GM21786 (cell line): ENCODE measurements around the gene EWSR1.
A peak's percentile ranks its signal among the peaks of the same experiment; 100 is the strongest.

ENCODE experiments used
- ATAC-seq: cut with Tn5 transposase; IDR thresholded peaks from one replicate; pipeline ENCODE4 v1.9.1; 2021; ENCODE audit not compliant: unreplicated experiment

Gene EWSR1

DNA sequence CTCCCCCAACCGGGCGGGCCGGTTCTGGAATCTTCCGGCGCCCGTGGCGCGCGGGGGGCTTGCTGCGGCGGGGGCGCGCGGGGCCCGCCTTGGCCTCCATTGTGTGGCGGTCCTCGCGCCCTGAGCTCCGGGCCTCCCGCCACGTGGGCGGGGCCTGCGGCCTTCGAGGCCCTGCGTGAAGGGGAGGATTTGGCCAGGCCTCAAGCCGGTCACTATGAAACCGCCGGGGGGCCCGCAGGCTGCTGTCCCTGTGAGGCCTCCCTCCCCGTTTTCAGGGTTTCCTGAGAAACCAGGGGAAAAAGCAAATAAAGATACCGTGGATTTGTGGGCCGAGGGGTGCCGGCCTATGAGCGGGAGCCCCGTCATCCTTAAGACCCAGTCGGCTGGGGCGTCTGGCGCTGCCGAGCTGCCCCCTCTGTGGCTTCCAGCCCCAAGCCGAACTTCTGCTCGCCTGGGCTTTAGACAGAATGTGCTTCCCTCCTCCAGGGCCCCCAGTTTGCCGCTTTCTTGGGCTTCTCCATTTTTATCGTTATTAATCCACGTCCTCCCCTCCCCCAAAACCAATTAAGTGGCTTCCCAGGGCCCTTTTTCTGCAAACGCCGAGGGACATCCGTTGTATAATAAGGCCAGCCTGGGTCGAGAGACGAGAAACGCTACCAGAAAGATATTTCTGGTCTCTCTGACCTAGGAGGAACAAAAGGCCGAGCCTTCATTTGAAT lies 602 bp downstream of the EWSR1 start:
- ATAC-seq: peak; percentile 12

DNA sequence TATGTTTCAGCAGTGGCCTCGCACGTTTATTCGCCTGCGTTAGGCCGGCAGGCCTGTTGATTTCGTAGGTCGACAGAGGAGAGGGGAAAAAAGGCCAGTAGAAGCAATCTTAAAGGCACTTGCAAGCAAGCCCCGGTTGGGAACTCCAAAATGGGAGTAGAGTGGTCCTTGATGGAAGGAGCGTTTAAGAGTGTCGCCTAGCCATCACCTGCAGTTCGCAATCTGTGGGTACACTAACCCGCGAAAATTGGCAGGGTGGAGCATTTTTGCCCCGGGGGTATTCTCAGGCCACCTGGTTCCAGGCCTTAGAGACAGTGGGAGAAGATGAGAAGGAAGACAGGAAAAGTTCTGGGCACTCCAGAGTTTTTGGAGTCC lies 1.1 kb downstream of the EWSR1 start:
- no peak for ATAC-seq

DNA sequence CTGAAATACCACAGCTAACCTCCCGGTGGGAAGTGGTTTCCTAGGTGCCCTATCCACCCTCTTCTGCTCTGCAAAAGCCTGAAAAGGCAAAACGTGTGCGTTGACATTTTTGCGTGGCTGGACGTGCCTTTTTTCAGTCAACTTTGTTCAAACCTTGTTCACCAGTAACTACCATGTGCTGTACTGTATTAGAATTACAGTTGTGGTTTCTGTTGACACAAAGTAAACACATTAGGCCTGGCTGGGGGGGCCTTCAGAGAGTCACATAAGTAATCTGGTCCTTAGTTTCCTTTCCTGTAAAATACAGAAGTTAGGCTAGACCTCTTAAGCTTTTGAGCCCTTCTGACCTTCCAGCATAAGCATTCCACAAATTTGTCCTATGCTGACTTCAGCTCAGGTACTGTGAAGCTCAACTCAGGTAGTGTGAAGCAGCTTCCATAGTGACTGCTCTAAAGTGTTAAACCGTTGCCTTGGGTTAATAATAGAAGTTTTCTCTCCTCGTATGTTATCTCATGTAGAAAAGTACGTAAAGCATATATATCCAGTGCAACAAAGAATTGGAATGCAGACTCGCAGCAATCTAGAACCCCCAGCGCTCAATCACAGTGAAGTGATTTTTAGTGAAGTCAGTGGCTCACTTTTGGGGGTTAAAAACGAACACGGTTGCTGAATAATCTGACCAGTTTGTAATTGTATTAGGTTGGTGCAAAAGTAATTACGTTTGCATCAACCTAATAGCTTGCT lies 1.8 kb downstream of the EWSR1 start:
- no peak for ATAC-seq

DNA sequence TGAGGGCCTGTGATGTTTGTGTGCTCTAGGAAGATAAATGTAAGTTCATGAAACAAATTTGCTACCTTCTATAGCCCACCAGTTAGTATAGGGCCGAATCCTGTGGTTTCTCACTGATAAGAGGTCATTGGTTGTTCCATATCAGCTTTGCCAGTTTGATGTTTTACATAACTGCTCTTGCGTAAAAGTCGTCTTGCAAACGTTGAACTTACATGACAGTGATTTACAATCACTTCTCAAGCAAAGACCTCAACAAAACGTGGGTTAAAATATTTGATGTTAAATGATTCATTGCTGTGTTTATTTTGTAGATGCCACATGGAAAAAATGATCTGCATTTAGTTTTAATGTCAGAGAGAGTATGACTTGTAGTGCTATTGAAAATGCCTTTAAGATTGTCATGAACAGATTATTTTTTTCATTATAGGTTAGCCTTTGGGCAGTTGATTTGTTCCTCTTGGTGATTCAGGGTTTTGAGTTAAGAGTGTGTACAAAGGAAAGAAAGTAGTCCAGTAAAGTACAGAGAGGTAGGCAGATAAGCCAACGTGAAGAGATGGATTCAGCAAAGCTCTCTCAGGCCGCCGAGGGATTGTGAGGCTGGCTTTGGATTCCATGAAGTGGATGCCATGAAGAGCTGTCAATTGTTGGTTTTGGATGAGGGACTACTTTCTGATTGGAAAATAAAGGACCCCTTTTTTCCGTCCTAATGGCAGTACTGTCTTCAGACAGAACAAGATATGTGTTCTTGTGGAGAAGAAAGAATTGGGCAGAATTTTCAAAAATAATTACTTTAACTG lies 2.6 kb downstream of the EWSR1 start:
- no peak for ATAC-seq

DNA sequence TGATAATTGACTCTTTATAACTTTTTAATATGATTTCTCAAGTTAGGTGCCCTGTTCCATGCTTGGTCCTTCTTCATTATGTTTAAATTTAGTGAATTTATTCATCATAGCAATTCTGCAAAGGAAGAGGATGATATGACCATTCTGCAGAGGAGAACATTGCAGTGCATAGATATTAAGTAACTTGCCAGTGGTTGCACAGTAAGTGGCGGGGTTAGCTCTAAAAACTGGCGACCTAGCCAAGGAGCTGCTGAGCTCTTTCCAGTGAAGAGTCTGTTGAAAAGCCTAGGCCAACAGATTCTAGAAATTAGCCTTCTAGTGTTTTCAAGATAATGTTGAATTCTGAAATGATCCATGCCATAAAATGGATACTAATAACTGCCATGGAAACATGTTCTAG lies 4.6 kb downstream of the EWSR1 start:
- ATAC-seq: no peak

DNA sequence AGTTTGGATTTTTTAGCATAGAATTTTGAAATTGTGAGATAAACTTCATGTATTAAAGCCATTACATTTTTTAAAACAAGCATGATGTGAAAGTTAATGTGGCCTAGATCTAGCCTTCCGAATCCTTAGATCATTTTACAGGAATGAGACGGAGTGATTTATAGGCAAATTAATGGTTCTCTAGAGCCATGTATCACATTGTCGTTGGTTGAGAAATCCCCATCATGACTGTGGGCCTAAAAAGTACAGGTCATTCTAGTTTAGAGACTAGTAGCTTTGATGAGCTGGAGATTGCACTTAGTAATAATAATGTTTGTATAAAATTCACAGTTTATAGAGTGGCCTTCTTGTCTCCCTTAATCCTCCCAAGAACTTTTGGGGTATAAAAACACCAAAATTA lies 7.1 kb downstream of the EWSR1 start:
- no peak for ATAC-seq

DNA sequence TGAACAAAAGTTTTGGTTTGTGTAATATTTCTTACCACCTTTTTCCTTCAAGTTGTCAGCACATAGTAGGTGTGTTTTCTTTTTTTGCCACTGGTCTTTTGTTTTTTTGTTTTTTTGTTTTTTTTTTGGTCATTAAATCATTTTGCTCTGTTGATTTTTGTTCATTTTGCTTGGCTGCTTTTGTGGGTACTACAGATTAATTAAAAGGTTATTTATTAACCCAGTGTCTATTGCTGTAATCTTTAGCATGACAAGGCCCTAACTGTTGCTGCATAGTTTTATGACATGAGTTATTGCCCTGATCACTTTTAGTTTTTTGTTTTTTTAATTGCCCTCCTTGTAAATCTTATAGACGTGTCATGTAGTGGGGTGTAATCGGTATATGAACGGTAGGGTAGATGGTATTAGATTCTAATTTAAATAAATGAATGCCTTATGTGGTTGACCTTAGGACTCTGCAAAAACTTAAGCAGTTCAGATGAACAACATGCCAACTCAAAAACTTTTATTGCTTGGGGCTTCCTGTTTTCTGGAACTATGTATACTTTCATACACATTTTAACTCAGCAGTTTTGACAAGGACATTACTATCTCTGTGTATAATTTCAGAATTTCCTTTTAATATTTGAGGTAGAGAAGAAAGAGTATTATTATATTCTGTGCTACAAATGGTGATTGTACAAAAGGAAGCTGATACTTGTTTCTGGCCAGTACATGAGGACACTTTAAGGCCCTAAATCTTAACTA lies 7.9 kb downstream of the EWSR1 start:
- ATAC-seq: no peak

DNA sequence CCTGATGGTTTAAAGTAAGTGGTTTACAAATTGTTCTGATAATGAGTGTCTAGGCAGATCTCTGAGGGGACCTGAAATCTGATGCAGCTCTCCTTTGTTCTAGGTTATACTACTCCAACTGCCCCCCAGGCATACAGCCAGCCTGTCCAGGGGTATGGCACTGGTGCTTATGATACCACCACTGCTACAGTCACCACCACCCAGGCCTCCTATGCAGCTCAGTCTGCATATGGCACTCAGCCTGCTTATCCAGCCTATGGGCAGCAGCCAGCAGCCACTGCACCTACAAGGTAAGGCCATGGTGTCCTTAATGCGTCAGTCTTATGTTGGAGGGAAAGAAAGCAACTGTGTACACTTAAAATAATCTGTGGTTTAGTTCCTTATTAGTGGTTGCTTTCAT lies 9.9 kb downstream of the EWSR1 start:
- ATAC-seq: no peak

DNA sequence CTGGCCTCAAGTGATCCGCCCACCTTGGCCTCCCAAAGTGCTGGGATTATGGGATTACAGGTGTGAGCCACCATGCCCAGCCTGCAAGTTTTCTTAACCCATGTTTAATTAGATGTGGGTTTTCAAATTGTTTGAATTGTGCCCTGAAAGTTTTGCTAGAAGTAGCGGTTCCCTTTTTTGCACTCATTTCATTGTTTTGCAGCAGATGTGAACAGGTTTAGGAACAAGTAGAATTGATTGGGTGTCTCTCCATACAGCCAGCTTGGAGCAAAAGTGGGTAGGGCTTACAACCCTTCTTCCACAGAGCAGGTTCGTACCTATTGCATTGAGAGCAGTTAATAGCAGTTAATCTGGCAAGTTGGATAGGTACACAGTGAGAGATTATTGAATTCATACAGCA lies 16.1 kb downstream of the EWSR1 start:
- ATAC-seq: no peak

DNA sequence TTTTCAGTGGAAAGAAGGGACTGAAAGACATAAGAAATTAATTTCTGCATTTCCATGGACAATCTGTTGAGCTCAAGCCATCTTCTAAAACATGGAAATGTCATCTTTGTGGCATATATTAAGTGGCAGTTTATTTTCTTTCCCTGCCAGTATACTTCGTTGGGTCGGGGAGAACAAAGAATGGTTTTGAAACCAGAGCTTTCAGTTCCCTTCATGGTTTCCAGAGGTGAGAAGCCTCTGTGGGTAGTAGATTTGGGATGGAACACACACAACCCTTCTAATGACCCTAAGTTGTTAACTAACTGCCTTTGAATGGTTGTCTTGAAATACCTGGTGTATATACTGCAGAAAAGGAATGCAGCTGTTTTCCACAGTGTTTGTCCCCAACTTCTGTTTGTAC lies 20.8 kb downstream of the EWSR1 start:
- no peak for ATAC-seq

DNA sequence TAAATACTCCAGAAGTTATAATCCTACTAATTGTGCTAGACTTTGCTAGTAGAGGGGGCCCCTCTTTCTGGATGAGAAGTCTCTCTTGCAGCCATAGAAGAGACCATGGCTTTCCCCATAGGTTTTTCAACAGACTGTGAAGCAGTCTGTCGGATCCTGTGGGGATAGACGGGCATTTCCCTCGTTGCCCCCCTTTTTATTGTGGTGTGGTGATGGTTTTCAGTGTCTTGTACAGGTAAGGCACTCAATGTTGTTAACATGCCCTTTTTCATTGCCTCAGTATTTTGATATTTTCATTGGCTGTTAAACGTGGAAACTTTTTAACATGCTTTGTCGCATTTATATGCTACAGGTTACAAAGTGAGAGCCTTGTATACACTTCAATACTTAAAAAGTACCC lies 22.0 kb downstream of the EWSR1 start:
- ATAC-seq: no peak

DNA sequence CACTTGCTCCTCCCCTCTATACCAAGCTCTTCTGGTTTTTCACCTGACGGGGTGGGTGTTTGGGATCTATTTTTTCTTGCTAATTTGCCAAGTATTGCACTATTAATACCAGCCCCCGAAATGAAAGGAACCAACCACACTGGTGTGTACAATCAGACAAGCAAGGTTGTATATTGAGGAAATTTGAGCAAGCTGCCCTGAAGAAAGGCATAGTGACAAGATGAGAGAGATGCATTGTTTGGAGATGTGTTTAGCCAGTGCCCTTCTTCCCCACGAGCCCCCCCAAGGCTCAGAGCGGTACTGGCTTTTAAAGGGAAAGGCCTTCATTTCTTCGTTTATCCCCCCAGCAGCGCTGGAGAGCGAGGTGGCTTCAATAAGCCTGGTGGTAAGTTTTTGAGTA lies 23.1 kb downstream of the EWSR1 start:
- ATAC-seq: no peak

DNA sequence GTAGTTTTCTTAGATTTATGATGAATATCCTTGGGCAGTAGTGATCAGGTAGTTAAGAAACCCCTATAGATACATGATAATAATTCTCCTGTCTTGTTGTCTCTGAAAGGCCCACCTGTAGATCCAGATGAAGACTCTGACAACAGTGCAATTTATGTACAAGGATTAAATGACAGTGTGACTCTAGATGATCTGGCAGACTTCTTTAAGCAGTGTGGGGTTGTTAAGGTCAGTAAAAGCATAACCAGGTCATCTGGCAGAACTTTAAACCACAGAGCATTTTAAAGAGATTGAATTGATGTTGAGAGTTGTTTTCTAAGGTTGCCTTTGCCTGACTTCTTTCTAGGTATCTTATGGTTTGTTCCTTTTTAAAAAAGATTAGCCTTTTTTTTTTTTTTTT lies 24.3 kb downstream of the EWSR1 start:
- no peak for ATAC-seq

DNA sequence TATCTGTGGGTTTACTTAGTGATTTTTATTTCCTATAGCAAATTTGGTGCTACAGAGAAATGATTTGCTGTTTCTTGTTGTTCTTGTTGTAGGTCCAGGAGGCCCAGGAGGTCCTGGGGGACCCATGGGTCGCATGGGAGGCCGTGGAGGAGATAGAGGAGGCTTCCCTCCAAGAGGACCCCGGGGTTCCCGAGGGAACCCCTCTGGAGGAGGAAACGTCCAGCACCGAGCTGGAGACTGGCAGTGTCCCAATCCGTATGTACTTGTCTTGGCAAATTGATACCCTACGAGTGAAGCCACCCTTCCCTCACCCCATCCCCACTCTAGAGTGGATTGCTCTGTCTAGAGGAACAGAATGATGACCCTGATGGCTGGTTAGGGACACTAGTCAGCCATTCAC lies 30.6 kb downstream of the EWSR1 start:
- no peak for ATAC-seq

DNA sequence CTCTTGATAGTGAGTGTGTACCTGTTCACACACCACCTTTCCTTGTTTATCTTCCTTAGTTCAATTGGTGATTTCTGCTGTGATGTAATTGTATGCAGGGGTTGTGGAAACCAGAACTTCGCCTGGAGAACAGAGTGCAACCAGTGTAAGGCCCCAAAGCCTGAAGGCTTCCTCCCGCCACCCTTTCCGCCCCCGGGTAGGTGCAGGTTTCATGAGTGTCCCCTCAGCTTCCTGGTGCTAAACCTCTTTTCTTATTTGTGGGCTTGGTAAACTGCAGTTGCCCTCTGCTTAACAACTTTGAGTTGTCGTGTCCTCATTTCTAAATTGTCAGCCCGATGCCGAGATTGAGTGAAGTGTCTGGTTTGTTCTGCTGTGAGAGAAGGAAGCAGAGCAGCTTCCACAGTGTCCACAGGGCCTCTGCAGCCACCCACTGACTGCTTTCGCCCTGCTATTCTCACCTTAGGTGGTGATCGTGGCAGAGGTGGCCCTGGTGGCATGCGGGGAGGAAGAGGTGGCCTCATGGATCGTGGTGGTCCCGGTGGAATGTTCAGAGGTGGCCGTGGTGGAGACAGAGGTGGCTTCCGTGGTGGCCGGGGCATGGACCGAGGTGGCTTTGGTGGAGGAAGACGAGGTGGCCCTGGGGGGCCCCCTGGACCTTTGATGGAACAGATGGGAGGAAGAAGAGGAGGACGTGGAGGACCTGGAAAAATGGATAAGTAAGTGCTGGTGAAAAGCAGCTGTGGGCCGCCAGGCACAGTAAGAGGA lies 31.2 kb downstream of the EWSR1 start:
- no peak for ATAC-seq

DNA sequence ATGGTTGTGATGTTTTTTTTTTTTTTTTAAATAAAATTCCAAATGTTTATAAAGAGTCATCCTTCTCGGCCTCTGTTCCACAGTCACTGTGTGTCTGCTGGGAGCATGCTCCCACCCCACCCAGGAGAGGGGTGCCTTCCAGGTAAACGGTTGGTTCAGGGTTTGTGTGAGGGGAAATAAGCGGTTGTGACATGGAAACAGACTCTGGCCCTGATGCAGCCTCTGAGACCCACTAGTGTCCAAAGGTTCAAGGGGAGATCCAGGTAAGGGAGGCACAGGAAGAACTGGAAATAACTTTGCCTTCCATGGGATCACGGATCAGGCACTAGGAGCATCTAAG lies 32.4 kb downstream of the EWSR1 start:
- no peak for ATAC-seq

DNA sequence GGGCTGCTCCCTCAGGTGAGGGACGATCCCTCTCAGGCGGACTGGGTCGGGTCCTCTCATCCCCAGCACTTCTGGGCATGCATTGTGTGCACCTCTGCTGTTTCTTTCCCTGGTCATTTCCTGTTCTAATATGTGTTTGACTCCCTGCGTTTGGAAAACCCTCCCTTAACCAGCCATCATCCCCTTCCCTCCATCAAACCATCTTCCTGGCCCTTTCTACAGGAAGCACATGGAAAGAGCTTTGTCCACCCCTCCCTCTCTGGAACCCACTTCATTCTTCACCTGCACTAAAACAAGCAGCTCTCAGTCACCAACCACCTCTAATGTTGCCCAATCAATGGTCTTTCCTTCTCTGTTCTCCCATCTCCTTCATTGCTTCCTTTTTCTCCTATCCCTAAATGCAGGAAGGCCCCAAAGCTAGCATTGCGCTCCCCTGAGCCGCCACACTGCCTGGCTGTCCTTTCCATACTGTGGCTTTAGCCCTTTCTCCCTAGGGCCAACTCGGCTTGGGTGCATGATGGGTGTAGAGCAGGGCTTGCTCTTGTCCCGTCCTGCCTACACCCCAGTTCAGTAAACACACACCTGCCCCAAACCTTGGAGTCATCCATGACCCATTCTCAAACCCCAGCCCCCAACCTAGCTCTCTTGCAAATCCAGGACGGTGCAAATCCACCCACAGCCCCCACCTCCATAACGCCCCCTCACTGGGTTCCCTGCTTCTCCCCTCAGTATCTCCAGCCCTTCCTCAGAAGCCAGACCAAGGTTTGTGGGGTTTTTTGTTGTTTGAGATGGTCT lies 32.9 kb downstream of the EWSR1 start:
- no peak for ATAC-seq

DNA sequence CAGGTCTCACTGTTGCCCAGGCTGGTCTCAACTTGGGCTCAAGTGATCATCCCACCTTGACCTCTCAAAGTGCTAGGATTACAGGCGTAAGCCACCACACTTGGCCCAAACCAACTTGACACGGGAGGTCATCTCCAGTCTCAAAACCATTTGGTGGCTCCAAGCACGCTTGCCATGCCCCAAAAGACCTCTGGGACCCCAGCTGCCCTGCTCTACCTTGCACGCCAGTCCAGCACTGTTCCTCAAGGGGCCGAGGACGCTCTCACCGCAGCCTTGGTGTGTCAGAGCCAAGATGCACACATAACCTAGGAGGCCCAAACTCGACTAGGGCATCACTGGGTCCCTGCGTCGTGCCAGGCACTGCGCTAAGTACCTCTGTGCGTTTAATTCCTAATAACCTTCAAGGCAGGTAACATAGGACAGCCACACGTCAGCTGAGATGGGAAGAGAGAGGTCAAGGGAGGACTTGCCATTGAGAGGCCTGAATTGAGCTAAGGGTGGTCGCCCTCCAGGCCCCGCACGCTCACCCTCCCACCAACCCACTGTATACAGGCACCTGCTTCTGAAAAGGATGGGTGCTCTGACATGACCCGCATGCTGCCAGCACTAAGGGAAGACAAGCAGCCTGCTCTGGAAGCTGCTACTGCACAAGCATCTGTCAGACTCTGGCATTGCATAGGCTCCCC lies 33.8 kb downstream of the EWSR1 start:
- ATAC-seq: no peak

DNA sequence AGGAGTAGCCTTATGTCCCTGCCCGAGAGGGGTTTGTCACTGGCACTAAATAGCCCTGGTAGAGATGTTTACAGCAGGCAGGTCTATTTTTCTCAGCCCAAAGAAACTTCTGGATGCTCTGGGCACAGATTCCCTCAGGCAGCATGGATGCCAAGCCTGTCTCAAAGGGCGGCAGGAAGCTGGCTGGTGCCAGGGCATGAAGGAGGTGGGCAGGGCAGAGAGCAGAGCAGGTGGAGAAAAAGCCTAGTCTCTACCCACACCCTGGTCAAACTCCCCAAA lies 34.3 kb downstream of the EWSR1 start:
- no peak for ATAC-seq
